Transverse colon (tissue), 4 donors: ENCODE data around the gene LDLRAP1. TPM values are rescaled to one million over a fixed set of nuclear protein-coding genes. Genes with fewer than 3 reads are reported as not detected.

Source experiments
- DNase-seq: peaks from one replicate; pipeline ENCODE4 v3.0.0-alpha.2; 2019
- H3K27ac ChIP-seq, 4 donors: fragments of 200-600 bp; sonication (generic); 2 replicates each; pipeline ENCODE4 v1.5.1; 2016 to 2018; ENCODE audit warnings: inconsistent platforms in 4 of 4
- H3K27me3 ChIP-seq: fragments of 200-600 bp; sonication (generic); 2 replicates; pipeline ENCODE4 v1.5.1; 2017; ENCODE audit warnings: inconsistent platforms
- H3K36me3 ChIP-seq, 4 donors: fragments of 200-600 bp; sonication (generic); 2 replicates each; pipeline ENCODE4 v1.5.1; 2017 to 2019; ENCODE audit warnings: inconsistent platforms in 4 of 4
- H3K4me1 ChIP-seq, 4 donors: fragments of 200-600 bp; sonication (generic); 2 replicates each; pipeline ENCODE4 v1.5.1; 2017 to 2020; ENCODE audit warnings: inconsistent platforms in 4 of 4
- H3K4me3 ChIP-seq, 4 donors: fragments of 200-600 bp; sonication (generic); 1 replicate in 1 of 4; 2 replicates in 3 of 4; pipeline versions ENCODE4 v1.5.1 to v1.6.1; 2017 to 2019; ENCODE audit warnings: inconsistent platforms in 4 of 4
- H3K9me3 ChIP-seq, 2 donors: fragments of 200-600 bp; sonication (generic); 2 replicates each; pipeline ENCODE4 v1.5.1; 2017 to 2019; ENCODE audit warnings: inconsistent platforms in 2 of 2
- EP300 ChIP-seq: sonication (generic); formaldehyde crosslinking; IDR thresholded peaks from one replicate; pipeline ENCODE4 v1.6.1; 2017; ENCODE audit warnings: antibody characterized with exemption, low read depth
- POLR2A ChIP-seq: fragments of 450-650 bp; IDR thresholded peaks from one replicate; pipeline ENCODE4 v1.6.1; 2016; ENCODE audit warnings: antibody characterized with exemption, mild to moderate bottlenecking, moderate library complexity
- POLR2AphosphoS5 ChIP-seq, 3 donors: sonication (generic); formaldehyde crosslinking; IDR thresholded peaks; one replicate each; pipeline ENCODE4 v1.6.1; 2016; ENCODE audit warnings: antibody characterized with exemption in 3 of 3
- WGBS, 2 donors: methylation state at CpG; one replicate each; pipeline ENCODE4 v1.1.5; 2018; ENCODE audit warnings: low coverage in 1 of 2; 5-methylcytosine and 5-hydroxymethylcytosine counted together
- in situ Hi-C, 4 donors: fragments of 200-750 bp; cut with MboI; loops; one replicate each; pipeline versions ENCODE4 v1.15.0 to v1.15.1; 2017; ENCODE audit warnings: low sequenced_read_pairs in 3 of 4, low pct_ligation_motif_present in 1 of 4, low pct_unique_long_range_greater_than_20kb in 1 of 4
- intact Hi-C: fragments of 100-400 bp; cut with DNase I; formaldehyde crosslinking; loops from one replicate; pipeline ENCODE4 v1.15.1; 2023; ENCODE audit warnings: low total_unique reads
- total RNA-seq, 4 donors: library from RNA; depleted of rRNA; stranded (reverse); fragments of >200 nt; gene quantifications; one replicate each; pipeline ENCODE4 v1.1.0, GENCODE V29; 2016
- TF ChIP-seq, protein P1 (sequence below), 5 experiments: fragments of 200-600 bp in 3 of 5; fragments of 450-650 bp in 2 of 5; sonication (generic) in 3 of 5; IDR thresholded peaks; 1 replicate in 2 of 5; 2 replicates in 3 of 5; pipeline ENCODE4 v1.5.1; 2016 to 2017; ENCODE audit warnings: antibody characterized with exemption in 5 of 5, inconsistent platforms in 3 of 5, mild to moderate bottlenecking in 2 of 5, moderate library complexity in 1 of 5

The LDLRAP1 gene
- total RNA-seq, 4 donors from 2014 or later, result 24.9 to 75.6 (median 37.8) TPM

DNA sequence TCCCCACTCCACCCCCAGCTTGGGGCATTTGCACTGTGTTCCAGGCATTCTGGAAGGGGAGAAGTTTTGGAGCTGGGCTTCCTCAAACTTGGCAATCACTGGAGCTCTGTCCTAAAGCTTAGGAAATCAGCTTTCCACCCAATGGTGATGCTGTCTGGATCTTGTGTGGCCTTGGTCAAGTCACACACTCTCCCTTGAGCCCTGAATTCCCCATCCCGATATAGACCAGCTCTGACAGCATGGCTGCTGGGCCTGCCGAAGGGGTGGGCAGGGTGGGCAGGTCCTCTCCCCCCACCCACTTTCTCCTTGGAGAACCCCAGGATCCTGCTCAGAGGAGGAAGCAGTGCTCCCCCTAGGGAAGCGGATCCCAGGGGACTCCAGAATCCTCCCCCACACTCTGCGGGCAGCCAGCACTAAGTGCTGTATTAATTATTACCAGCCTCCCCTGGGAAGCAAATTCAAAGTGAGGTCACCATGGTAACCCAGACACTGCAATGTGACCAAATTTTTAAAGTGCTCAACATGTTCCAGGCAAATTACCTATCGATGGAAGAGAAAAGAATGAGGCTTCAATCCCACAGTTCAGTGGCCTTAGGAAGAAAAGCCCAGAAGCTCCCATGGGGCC lies 21.3 kb upstream of the LDLRAP1 start:
- H3K27me3 ChIP-seq, result no peaks in the 10 kb centered on the region
- H3K4me1 ChIP-seq, result no peaks in the 10 kb centered on the region
- 71 to 85% methylated on average over 1 to 4 of the region's 5 CpGs for WGBS, 2 donors
- no peak overlapping the region for H3K4me3 ChIP-seq
- H3K9me3 ChIP-seq, result no peaks in the 10 kb centered on the region
- no peak for TF ChIP-seq POLR2A
- TF ChIP-seq, protein P1, sequence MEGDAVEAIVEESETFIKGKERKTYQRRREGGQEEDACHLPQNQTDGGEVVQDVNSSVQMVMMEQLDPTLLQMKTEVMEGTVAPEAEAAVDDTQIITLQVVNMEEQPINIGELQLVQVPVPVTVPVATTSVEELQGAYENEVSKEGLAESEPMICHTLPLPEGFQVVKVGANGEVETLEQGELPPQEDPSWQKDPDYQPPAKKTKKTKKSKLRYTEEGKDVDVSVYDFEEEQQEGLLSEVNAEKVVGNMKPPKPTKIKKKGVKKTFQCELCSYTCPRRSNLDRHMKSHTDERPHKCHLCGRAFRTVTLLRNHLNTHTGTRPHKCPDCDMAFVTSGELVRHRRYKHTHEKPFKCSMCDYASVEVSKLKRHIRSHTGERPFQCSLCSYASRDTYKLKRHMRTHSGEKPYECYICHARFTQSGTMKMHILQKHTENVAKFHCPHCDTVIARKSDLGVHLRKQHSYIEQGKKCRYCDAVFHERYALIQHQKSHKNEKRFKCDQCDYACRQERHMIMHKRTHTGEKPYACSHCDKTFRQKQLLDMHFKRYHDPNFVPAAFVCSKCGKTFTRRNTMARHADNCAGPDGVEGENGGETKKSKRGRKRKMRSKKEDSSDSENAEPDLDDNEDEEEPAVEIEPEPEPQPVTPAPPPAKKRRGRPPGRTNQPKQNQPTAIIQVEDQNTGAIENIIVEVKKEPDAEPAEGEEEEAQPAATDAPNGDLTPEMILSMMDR (IDR thresholded peaks at IDR 0.05), result no peak
- no peak for TF ChIP-seq POLR2AphosphoS5 (IDR thresholded peaks at IDR 0.05)
- TF ChIP-seq EP300, result no peak
- intact Hi-C loops, result loop anchor here (10.0 kb wide), 1 partner anchor 117 kb away; no protein-coding TSS in a partner anchor
- DNase-seq, result no peak
- H3K27ac ChIP-seq, result no peak overlapping the region
- H3K36me3 ChIP-seq, result no peaks in the 10 kb centered on the region
- in situ Hi-C loops, result loop anchor here in 3 of 4 donors (10.0 kb wide), 2 partner anchors 117 to 127 kb away; no protein-coding TSS in a partner anchor

DNA sequence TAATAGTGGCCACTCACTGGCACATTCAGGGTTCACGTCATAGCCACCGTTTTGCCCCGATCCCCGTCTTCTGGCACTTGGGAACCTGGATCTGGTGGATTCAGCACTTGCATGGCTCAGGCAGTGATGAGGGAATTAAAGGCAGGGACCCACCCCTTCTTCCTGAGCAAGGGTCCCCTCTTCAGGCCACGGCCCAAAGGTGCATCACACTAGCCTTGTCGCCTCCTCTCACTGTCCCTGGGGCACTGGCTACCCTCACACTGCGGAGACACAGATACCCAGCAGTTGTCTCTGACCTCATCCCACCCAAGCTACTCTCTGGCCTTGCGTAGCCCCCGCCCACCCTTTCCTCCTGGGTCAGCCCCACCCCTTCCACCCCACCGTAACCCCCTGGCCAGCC lies 19.9 kb upstream of the LDLRAP1 start:
- Histone ChIP-seq H3K9me3 (no peaks in the 10 kb centered on the region), H3K4me1 (no peaks in the 10 kb centered on the region), H3K36me3 (no peaks in the 10 kb centered on the region), H3K4me3 (no peak overlapping the region), H3K27ac (no peak overlapping the region), H3K27me3 (no peaks in the 10 kb centered on the region)
- in situ Hi-C loops (loop anchor here in 3 of 4 donors (10.0 kb wide), 2 partner anchors 119 to 129 kb away; no protein-coding TSS in a partner anchor), intact Hi-C loops (loop anchor here (10.0 kb wide), 1 partner anchor 119 kb away; no protein-coding TSS in a partner anchor)
- WGBS, 2 donors, result 69% methylated on average over 10 of the region's 10 CpGs; no CpG with 5 or more reads in 1 of the 2 donors
- no peak for DNase-seq
- TF ChIP-seq POLR2A (no peak), POLR2AphosphoS5 (IDR thresholded peaks at IDR 0.05) (no peak)
- TF ChIP-seq, protein P1 (IDR thresholded peaks at IDR 0.05), result peak in 2 of 5 experiments; percentile 13 to 22

DNA sequence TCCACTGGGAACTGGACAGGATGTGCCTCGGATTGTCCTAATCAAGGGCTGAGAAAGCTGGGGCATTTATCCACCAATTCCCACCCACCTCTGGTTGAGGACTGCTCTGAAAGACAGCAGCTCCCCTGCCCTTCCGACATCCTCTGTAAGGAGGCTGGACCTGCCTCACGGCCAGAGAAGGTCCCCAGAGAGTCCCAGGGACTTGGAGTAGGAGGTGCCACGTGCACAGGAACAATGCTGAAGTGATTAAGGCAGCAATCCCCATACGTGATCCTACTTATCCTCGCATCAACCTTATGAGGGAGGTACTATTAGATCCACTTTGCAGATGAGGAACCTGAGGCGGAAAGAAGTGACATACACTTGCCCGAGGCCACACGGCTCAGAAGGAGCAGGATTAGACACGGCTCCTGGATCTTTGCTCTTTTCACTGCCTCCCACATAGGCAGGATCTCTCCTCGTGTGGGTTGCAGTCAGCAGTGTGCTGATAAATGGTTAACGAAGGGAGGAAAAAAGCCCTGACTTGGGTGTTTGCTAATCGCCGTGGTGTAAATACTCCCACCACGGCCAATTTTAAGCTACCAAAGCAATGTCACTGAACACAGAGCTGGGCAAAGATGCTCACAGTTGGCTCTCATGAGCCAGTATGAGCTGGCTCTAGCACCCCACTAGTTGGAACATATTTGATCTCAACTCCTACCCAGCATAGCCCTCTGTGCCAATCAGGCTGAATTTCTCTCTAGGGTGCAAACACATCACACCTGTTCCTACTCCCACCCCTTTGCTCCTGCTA lies 18.6 kb upstream of the LDLRAP1 start:
- intact Hi-C loops, result loop anchor here (10.0 kb wide), 1 partner anchor 120 kb away; no protein-coding TSS in a partner anchor
- WGBS, 2 donors, result 70% methylated on average over 15 of the region's 15 CpGs; no CpG with 5 or more reads in 1 of the 2 donors
- no peaks in the 10 kb centered on the region for H3K9me3 ChIP-seq
- TF ChIP-seq, protein P1 (IDR thresholded peaks at IDR 0.05), result no peak
- TF ChIP-seq POLR2AphosphoS5 (IDR thresholded peaks at IDR 0.05), result no peak
- TF ChIP-seq EP300, result no peak
- no peak for TF ChIP-seq POLR2A
- no peaks in the 10 kb centered on the region for H3K4me1 ChIP-seq
- H3K27ac ChIP-seq, result no peak overlapping the region
- DNase-seq, result no peak
- no peaks in the 10 kb centered on the region for H3K27me3 ChIP-seq
- no peak overlapping the region for H3K4me3 ChIP-seq
- in situ Hi-C loops, result loop anchor here in 3 of 4 donors (10.0 kb wide), 2 partner anchors 120 to 130 kb away; no protein-coding TSS in a partner anchor
- no peaks in the 10 kb centered on the region for H3K36me3 ChIP-seq

- TF ChIP-seq POLR2AphosphoS5 (IDR thresholded peaks at IDR 0.05) (no peak), POLR2A (no peak)
- TF ChIP-seq, protein P1 (IDR thresholded peaks at IDR 0.05), result no peak
- H3K4me3 ChIP-seq, result no peak overlapping the region
- intact Hi-C loops (loop anchor here (10.0 kb wide), 1 partner anchor 121 kb away; no protein-coding TSS in a partner anchor), in situ Hi-C loops (loop anchor here in 3 of 4 donors (10.0 kb wide), 2 partner anchors 121 to 131 kb away; no protein-coding TSS in a partner anchor)
- no peaks in the 10 kb centered on the region for H3K9me3 ChIP-seq
- no peak for DNase-seq
- H3K4me1 ChIP-seq, result no peaks in the 10 kb centered on the region
- H3K36me3 ChIP-seq, result no peaks in the 10 kb centered on the region
- H3K27ac ChIP-seq, result no peak overlapping the region
- no peaks in the 10 kb centered on the region for H3K27me3 ChIP-seq
- 83% methylated on average over 3 to 4 of the region's 4 CpGs for WGBS, 2 donors
These were observed 18.1 kb upstream of the LDLRAP1 start for GRCh38 chr1:25525361-25525688.
